ENCODE results near the gene NOD2.

Gene NOD2

GRCh38 chr16:50692999-50693781, at the start of gene NOD2:
NOD2 (plus strand) TSS chr16:50693606; CDS start chr16:50699496, 5,890 bp downstream.
- no peak for DNase-seq (ENCODE audit: low spot score)

GRCh38 chr16:50644245-50644644, 49.2 kb upstream of the NOD2 start:
- no peak for DNase-seq (ENCODE audit: low spot score)

- DNase-seq (ENCODE audit: low spot score) = no peak
Measured at GRCh38 chr16:50644729-50645128, 48.7 kb upstream of the NOD2 start.

GRCh38 chr16:50645563-50646220, 47.7 kb upstream of the NOD2 start:
- no peak for DNase-seq (ENCODE audit: low spot score)

GRCh38 chr16:50646345-50646744, 47.1 kb upstream of the NOD2 start:
- no peak for DNase-seq (ENCODE audit: low spot score)

- DNase-seq (ENCODE audit: low spot score) = no peak
Measured at GRCh38 chr16:50651835-50652438, 41.5 kb upstream of the NOD2 start.

- no peak for DNase-seq (ENCODE audit: low spot score)
Measured at GRCh38 chr16:50652836-50653425, 40.5 kb upstream of the NOD2 start.

GRCh38 chr16:50653633-50654519, 39.5 kb upstream of the NOD2 start:
- DNase-seq (ENCODE audit: low spot score) = no peak

- DNase-seq (ENCODE audit: low spot score) = no peak
Measured at GRCh38 chr16:50655558-50656055, 37.8 kb upstream of the NOD2 start.

GRCh38 chr16:50657241-50657640, 36.2 kb upstream of the NOD2 start:
- no peak for DNase-seq (ENCODE audit: low spot score)

GRCh38 chr16:50659806-50660205, 33.6 kb upstream of the NOD2 start:
- no peak for DNase-seq (ENCODE audit: low spot score)

- no peak for DNase-seq (ENCODE audit: low spot score)
Measured at GRCh38 chr16:50662306-50662940, 31.0 kb upstream of the NOD2 start.

- DNase-seq (ENCODE audit: low spot score) = no peak
Measured at GRCh38 chr16:50664270-50664669, 29.1 kb upstream of the NOD2 start.

- peak; percentile 58 for DNase-seq (ENCODE audit: low spot score)
Measured at GRCh38 chr16:50665128-50665878, 28.1 kb upstream of the NOD2 start.

GRCh38 chr16:50666658-50667496, 26.5 kb upstream of the NOD2 start:
- no peak for DNase-seq (ENCODE audit: low spot score)

- no peak for DNase-seq (ENCODE audit: low spot score)
Measured at GRCh38 chr16:50667497-50668367, 25.7 kb upstream of the NOD2 start.

- DNase-seq (ENCODE audit: low spot score) = no peak
Measured at GRCh38 chr16:50668368-50669008, 24.9 kb upstream of the NOD2 start.

GRCh38 chr16:50669741-50670140, 23.7 kb upstream of the NOD2 start:
- DNase-seq (ENCODE audit: low spot score) = no peak
